LNCaP clone FGC (cell line): ENCODE measurements around the gene MADD.

Experiments
- DNase-seq: peaks from one replicate; pipeline ENCODE4 v3.0.0-alpha.2; 2011; ENCODE audit warnings: low read depth
- H3K4me3 ChIP-seq: 2 replicates; pipeline ENCODE4 v1.5.1; 2011; ENCODE audit warnings: mild to moderate bottlenecking, low read depth, low read length, control low read depth
- TF ChIP-seq, protein P1 (sequence below): IDR thresholded peaks from 2 replicates; pipeline ENCODE4 v1.5.1; 2012; ENCODE audit warnings: mild to moderate bottlenecking; ENCODE audit not compliant: control insufficient read depth, insufficient read depth; ENCODE audit errors: extremely low read depth

Gene MADD

DNA sequence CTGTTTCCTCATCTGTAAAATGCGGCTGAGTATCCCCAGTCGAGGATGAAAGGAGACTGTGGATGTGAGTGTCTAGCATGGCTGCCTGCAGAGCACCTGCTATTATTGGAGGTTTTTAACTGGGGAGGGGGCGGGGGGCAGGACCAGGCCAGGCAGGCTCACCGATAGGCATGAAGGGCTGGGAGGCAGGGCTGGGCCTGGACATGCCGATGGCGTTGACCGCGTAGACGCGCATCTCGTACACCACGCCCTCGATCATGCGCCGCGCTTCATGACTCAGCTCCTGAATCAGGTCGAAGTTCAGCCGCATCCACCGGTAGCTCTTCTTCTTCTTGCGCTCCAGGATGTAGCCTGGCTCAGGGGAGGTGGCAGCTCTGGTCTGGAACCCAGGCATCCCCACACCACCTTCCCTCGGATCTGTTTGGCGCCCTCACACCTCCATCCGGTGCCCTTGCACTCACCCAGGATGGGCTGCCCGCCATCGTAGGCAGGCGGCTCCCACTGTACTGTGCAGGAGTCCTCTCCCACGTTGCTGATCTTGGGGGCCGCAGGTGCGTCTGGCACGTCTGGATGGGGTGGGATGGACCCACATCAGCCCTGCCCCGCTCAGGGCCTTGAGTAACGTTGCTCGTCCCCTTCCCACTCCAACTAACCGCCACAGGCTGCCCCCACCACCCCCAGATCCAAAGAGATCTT, 67.4 kb downstream of the MADD start:
- no peak for DNase-seq
- TF ChIP-seq, protein P1, sequence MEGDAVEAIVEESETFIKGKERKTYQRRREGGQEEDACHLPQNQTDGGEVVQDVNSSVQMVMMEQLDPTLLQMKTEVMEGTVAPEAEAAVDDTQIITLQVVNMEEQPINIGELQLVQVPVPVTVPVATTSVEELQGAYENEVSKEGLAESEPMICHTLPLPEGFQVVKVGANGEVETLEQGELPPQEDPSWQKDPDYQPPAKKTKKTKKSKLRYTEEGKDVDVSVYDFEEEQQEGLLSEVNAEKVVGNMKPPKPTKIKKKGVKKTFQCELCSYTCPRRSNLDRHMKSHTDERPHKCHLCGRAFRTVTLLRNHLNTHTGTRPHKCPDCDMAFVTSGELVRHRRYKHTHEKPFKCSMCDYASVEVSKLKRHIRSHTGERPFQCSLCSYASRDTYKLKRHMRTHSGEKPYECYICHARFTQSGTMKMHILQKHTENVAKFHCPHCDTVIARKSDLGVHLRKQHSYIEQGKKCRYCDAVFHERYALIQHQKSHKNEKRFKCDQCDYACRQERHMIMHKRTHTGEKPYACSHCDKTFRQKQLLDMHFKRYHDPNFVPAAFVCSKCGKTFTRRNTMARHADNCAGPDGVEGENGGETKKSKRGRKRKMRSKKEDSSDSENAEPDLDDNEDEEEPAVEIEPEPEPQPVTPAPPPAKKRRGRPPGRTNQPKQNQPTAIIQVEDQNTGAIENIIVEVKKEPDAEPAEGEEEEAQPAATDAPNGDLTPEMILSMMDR, result no peak

GRCh38 chr11:47338396-47339241, 68.7 kb downstream of the MADD start:
- TF ChIP-seq, protein P1, result no peak
- H3K4me3 ChIP-seq, result no peak overlapping the region
- no peak for DNase-seq

More for the DNA sequence above, 67.4 kb downstream of the MADD start:
- H3K4me3 ChIP-seq, result no peak overlapping the region

GRCh38 chr11:47340010-47340409, 70.1 kb downstream of the MADD start:
- H3K4me3 ChIP-seq, result no peak overlapping the region
- no peak for DNase-seq
- TF ChIP-seq, protein P1, result no peak

- DNase-seq, result no peak
Measured at GRCh38 chr11:47340980-47341775, 71.2 kb downstream of the MADD start.

GRCh38 chr11:47342036-47342803, 72.3 kb downstream of the MADD start:
- TF ChIP-seq, protein P1, result no peak
- no peak for DNase-seq
- no peak overlapping the region for H3K4me3 ChIP-seq

More at GRCh38 chr11:47340980-47341775, 71.2 kb downstream of the MADD start:
- H3K4me3 ChIP-seq, result no peak overlapping the region
- TF ChIP-seq, protein P1, result no peak

GRCh38 chr11:47342854-47343253, 72.9 kb downstream of the MADD start:
- no peak overlapping the region for H3K4me3 ChIP-seq
- no peak for DNase-seq
- TF ChIP-seq, protein P1, result no peak
